PC-9 (cell line): ENCODE results near the gene SPTB.

Experiments
- EZH2 ChIP-seq: fragments of 200-600 bp; sonication (generic); IDR thresholded peaks from 2 replicates; pipeline ENCODE4 v1.8.0; 2017; ENCODE audit warnings: antibody characterized with exemption, low read depth
- TF ChIP-seq, protein P1 (sequence below): fragments of 200-600 bp; sonication (generic); conservative IDR thresholded peaks from 2 replicates; pipeline ENCODE4 v1.6.1; 2017; ENCODE audit warnings: mixed run types, antibody characterized with exemption, mild to moderate bottlenecking, moderate library complexity

DNA sequence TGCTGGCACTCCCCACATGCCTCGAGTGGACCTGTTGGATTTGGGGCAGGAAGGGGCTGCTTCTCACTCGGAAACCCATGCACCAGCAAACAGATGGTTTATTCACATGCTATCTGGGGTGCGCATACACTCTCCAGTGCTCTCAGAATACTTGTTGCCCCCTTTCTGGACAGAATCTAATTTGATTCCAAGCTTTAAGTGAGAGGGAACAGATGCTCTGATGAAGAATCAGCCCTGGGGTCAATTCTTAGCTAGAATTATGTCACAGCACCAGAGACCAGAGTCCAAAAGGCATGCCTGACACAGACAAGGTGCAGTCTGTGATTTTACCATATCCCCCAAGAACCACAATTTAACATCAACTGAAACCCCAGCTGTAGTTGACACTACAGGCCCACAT lies 83.8 kb downstream of the SPTB start:
- TF ChIP-seq EZH2, result no peak
- TF ChIP-seq, protein P1, sequence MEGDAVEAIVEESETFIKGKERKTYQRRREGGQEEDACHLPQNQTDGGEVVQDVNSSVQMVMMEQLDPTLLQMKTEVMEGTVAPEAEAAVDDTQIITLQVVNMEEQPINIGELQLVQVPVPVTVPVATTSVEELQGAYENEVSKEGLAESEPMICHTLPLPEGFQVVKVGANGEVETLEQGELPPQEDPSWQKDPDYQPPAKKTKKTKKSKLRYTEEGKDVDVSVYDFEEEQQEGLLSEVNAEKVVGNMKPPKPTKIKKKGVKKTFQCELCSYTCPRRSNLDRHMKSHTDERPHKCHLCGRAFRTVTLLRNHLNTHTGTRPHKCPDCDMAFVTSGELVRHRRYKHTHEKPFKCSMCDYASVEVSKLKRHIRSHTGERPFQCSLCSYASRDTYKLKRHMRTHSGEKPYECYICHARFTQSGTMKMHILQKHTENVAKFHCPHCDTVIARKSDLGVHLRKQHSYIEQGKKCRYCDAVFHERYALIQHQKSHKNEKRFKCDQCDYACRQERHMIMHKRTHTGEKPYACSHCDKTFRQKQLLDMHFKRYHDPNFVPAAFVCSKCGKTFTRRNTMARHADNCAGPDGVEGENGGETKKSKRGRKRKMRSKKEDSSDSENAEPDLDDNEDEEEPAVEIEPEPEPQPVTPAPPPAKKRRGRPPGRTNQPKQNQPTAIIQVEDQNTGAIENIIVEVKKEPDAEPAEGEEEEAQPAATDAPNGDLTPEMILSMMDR, result no peak
